Body of pancreas (tissue), 4 donors: ENCODE measurements around the gene KIF21A. TPM values are rescaled to one million over a fixed set of nuclear protein-coding genes. Genes with fewer than 3 reads are reported as not detected.

ENCODE experiments used
- ATAC-seq: fragments of 150-250 bp; one replicate; pipeline ENCODE4 v1.9.1; 2016
- DNase-seq, 4 donors: peaks; one replicate each; pipeline ENCODE4 v3.0.0-alpha.2; 2019
- H3K27ac ChIP-seq, 4 donors: fragments of 200-600 bp; sonication (generic); 1 replicate in 3 of 4; 2 replicates in 1 of 4; pipeline versions ENCODE4 v1.5.1 to v1.6.1; 2016 to 2019; ENCODE audit warnings: mild to moderate bottlenecking in 1 of 4, mixed read lengths in 1 of 4, moderate library complexity in 1 of 4
- H3K27me3 ChIP-seq, 2 donors: fragments of 200-600 bp; sonication (generic); one replicate each; pipeline ENCODE4 v1.6.0; 2016; ENCODE audit warnings: mild to moderate bottlenecking in 1 of 2
- H3K36me3 ChIP-seq, 2 donors: fragments of 200-600 bp; sonication (generic); replicated peaks in 1 of 2; 2 replicates each; pipeline ENCODE4 v1.5.1; 2016; ENCODE audit warnings: low read depth in 2 of 2; ENCODE audit not compliant: insufficient read depth in 1 of 2
- H3K4me1 ChIP-seq: fragments of 200-600 bp; sonication (generic); one replicate; pipeline ENCODE4 v1.6.0; 2016
- H3K4me3 ChIP-seq, 2 donors: fragments of 200-600 bp; sonication (generic); 1 replicate in 1 of 2; 2 replicates in 1 of 2; pipeline ENCODE4 v1.5.1; 2016 to 2019
- H3K9me3 ChIP-seq, 3 donors: fragments of 200-600 bp; sonication (generic); 1 replicate in 2 of 3; 2 replicates in 1 of 3; pipeline ENCODE4 v1.5.1; 2016
- POLR2A ChIP-seq, 3 donors: fragments of 450-650 bp; IDR thresholded peaks; one replicate each; pipeline ENCODE4 v1.6.1; 2016; ENCODE audit warnings: antibody characterized with exemption in 3 of 3, mild to moderate bottlenecking in 2 of 3
- whole genome bisulfite sequencing, 2 donors: methylation state at CpG; one replicate each; pipeline ENCODE4 v1.1.5; 2017; 5-methylcytosine and 5-hydroxymethylcytosine counted together
- intact Hi-C: fragments of 100-400 bp; cut with DNase I; formaldehyde crosslinking; loops from one replicate; pipeline ENCODE4 v1.15.1; 2023
- total RNA-seq, 2 donors: library from RNA; depleted of rRNA; stranded (reverse); fragments of >200 nt; gene quantifications; one replicate each; pipeline ENCODE4 v1.1.0, GENCODE V29; 2016
- TF ChIP-seq, protein P1 (sequence below), 7 experiments: fragments of 450-650 bp in 4 of 7; fragments of 200-600 bp in 3 of 7; sonication (generic) in 3 of 7; IDR thresholded peaks; one replicate each; pipeline ENCODE4 v1.5.1; 2016 to 2019; ENCODE audit warnings: antibody characterized with exemption in 7 of 7

KIF21A gene
- total RNA-seq, 2 donors from 2014 or later, result 19.5 to 49.1 TPM

DNA sequence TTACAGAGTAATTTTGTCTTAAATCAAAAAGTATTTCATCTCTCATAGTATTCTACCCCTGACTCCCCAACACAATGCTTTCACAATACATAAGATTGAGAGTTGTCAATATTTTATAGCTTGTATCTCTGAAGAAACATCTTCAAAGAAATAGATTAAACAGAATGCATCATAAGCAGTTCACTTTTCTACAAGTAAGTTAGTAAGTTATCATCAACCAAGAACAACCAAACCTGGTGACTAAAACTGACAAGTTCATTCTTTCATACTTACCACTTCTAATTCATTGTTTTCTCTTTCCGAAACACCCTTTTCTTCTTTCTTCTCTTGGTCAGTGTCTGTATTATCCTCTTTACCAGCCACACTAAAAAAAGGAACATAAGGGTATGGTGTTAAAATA, 101.2 kb downstream of the KIF21A start:
- Histone ChIP-seq H3K9me3 (no peaks in the 10 kb centered on the region), H3K36me3 (no peaks in the 10 kb centered on the region), H3K27ac (no peak overlapping the region), H3K27me3 (no peaks in the 10 kb centered on the region), H3K4me1 (peaks cover 7% of the 10 kb centered on the region), H3K4me3 (no peak overlapping the region)
- intact Hi-C loops, result no loop called here
- DNase-seq (no peak), ATAC-seq (no peak)
- WGBS, 2 donors, result 79 to 100% methylated on average over 1 of the region's 1 CpG
- TF ChIP-seq, protein P1, sequence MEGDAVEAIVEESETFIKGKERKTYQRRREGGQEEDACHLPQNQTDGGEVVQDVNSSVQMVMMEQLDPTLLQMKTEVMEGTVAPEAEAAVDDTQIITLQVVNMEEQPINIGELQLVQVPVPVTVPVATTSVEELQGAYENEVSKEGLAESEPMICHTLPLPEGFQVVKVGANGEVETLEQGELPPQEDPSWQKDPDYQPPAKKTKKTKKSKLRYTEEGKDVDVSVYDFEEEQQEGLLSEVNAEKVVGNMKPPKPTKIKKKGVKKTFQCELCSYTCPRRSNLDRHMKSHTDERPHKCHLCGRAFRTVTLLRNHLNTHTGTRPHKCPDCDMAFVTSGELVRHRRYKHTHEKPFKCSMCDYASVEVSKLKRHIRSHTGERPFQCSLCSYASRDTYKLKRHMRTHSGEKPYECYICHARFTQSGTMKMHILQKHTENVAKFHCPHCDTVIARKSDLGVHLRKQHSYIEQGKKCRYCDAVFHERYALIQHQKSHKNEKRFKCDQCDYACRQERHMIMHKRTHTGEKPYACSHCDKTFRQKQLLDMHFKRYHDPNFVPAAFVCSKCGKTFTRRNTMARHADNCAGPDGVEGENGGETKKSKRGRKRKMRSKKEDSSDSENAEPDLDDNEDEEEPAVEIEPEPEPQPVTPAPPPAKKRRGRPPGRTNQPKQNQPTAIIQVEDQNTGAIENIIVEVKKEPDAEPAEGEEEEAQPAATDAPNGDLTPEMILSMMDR (IDR thresholded peaks at IDR 0.05), result no peak
- no peak for TF ChIP-seq POLR2A (IDR thresholded peaks at IDR 0.05)

DNA sequence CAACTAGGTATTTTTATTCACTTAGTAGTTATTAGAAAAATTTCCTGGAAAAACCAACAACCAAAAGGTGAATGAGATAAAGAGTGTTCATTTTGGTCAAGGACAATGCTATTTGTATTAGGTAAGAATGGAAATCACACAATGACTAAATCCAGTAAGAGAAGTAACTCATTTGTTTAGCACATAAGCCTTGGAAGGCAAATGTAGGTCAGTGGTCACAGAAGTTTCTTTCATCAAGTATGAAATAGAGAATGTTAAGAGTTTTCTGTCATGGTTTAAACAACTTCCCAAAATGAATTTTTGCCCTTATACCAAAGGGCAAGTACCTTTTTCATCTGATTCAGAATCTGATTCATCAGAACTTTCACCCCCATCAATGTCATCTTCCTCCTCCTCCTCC, 101.7 kb downstream of the KIF21A start:
- intact Hi-C loops, result no loop called here

DNA sequence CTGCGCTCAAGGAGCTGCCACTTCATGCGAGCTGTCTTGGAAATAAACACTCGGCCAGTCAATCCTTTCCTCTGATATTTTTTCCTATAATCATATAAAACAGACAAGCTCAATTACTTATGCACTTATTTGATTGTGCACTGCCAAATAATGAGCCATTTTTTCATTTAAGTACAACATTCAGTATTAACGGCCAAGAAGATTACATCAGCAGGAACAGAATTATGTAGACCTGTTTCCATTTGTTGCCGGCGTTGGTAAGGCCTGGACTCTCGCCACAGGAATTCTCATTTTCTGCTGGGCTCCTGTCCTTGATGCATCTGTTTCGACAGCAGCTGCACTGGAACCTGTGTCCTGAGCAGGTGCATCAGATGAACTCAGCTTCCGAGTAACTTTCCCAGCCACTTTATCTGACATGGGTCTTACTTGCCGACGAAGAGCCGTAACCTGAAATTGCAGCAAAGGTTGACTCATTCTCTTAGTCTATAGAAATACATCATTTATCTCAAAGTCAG, 110.2 kb downstream of the KIF21A start:
- TF ChIP-seq, protein P1 (IDR thresholded peaks at IDR 0.05), result no peak
- no peak for TF ChIP-seq POLR2A (IDR thresholded peaks at IDR 0.05)
- no peak overlapping the region for H3K4me3 ChIP-seq
- no peak overlapping the region for H3K27ac ChIP-seq
- WGBS, 2 donors, result 94% methylated on average over 12 of the region's 12 CpGs
- H3K4me1 ChIP-seq, result no peaks in the 10 kb centered on the region
- no peaks in the 10 kb centered on the region for H3K9me3 ChIP-seq
- intact Hi-C loops, result no loop called here
- ATAC-seq (no peak), DNase-seq (no peak)
- peaks cover 0 to 4% of the 10 kb centered on the region in 2 donors for H3K36me3 ChIP-seq
- H3K27me3 ChIP-seq, result no peaks in the 10 kb centered on the region

More for the DNA sequence above, 101.7 kb downstream of the KIF21A start:
- Histone ChIP-seq H3K9me3 (no peaks in the 10 kb centered on the region), H3K4me1 (peaks cover 7% of the 10 kb centered on the region), H3K27me3 (no peaks in the 10 kb centered on the region), H3K27ac (no peak overlapping the region), H3K4me3 (no peak overlapping the region), H3K36me3 (no peaks in the 10 kb centered on the region)
- TF ChIP-seq, protein P1 (IDR thresholded peaks at IDR 0.05), result no peak
- TF ChIP-seq POLR2A (IDR thresholded peaks at IDR 0.05), result no peak
- no peak for ATAC-seq
- DNase-seq, result no peak

DNA sequence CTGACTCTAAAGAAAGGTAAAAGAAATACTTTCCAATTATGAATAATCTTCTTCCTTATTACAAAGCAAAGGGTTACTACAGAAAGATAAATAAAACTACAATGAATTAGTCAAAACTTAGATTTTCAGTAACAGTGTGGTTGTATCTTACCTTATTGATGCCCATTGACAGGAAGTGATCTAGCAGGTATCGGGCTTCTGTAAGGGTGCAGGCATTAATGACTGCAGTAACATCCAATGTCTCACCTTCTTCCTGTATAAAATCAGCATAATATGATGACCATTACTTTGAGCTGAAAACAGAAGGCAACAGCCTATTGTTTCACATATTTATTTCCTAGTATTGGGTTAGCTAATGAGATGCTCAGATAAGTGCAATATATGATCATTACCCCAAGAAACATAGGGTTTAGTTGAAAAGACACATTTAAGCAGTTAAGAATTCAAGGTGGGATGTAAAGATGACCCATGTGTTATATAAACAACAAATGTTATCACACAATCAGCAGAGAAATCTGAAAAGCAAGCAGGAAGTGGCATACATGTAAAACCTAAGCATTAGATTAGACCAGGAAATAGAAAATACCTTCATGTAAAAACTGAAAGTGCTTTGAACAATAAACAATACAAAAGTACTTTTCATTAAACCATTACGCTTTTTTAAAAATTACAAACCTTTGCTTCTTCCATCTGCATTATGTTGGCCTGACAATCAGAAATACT, 111.2 kb downstream of the KIF21A start:
- 90 to 96% methylated on average over 2 of the region's 2 CpGs for WGBS, 2 donors
- DNase-seq, result no peak
- no peak for ATAC-seq
- intact Hi-C loops, result no loop called here
- no peaks in the 10 kb centered on the region for H3K4me1 ChIP-seq
- peaks cover 0 to 4% of the 10 kb centered on the region in 2 donors for H3K36me3 ChIP-seq
- H3K27ac ChIP-seq, result no peak overlapping the region
- no peaks in the 10 kb centered on the region for H3K9me3 ChIP-seq
- H3K27me3 ChIP-seq, result no peaks in the 10 kb centered on the region
- no peak overlapping the region for H3K4me3 ChIP-seq
- TF ChIP-seq, protein P1 (IDR thresholded peaks at IDR 0.05), result no peak
- no peak for TF ChIP-seq POLR2A (IDR thresholded peaks at IDR 0.05)

DNA sequence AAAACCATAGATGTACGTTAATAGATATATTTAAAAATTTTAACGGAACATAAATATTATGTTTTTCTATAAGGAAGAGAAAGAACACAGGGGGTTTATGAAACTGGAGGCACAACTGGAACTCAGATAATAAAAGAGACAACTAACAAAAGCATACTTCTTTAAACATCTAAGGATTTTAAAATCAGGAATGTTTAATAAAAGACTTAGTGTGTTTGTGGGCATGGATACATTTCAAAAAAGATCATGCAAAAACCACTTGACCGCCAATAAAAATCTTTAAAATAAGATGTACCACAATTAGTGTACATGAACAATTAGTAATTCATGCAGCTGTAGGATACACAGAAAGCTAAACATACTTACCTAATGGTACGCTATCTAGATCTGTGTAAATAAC, 113.0 kb downstream of the KIF21A start:
- WGBS, 2 donors, result 94 to 95% methylated on average over 4 of the region's 4 CpGs
- TF ChIP-seq, protein P1 (IDR thresholded peaks at IDR 0.05), result no peak
- no peak for TF ChIP-seq POLR2A (IDR thresholded peaks at IDR 0.05)
- H3K27me3 ChIP-seq, result no peaks in the 10 kb centered on the region
- H3K27ac ChIP-seq, result no peak overlapping the region
- H3K4me3 ChIP-seq, result no peak overlapping the region
- peaks cover 0 to 4% of the 10 kb centered on the region in 2 donors for H3K36me3 ChIP-seq
- DNase-seq (no peak), ATAC-seq (no peak)
- intact Hi-C loops, result no loop called here
- no peaks in the 10 kb centered on the region for H3K9me3 ChIP-seq
- H3K4me1 ChIP-seq, result no peaks in the 10 kb centered on the region
